LNCAP (cell line): ENCODE measurements around the gene SIRT1.

Source experiments
- CTCF ChIP-seq: fragments of 450-650 bp; IDR thresholded peaks from 2 replicates; pipeline ENCODE4 v1.5.1; 2017; ENCODE audit warnings: mild to moderate bottlenecking

The SIRT1 gene

GRCh38 chr10:67864607-67865371, 19.7 kb upstream of the SIRT1 start:
- no peak for TF ChIP-seq CTCF

GRCh38 chr10:67868132-67868531, 16.3 kb upstream of the SIRT1 start:
- TF ChIP-seq CTCF = no peak

- no peak for TF ChIP-seq CTCF
Observed at GRCh38 chr10:67869996-67870395, 14.5 kb upstream of the SIRT1 start.

GRCh38 chr10:67875340-67876238, 8.9 kb upstream of the SIRT1 start:
- no peak for TF ChIP-seq CTCF

- no peak for TF ChIP-seq CTCF
Observed at GRCh38 chr10:67878133-67878532, 6.3 kb upstream of the SIRT1 start.

GRCh38 chr10:67883710-67884312, 645 bp upstream of the SIRT1 start:
- TF ChIP-seq CTCF = no peak

GRCh38 chr10:67884842-67885670, 600 bp downstream of the SIRT1 start:
- 0 out of 2 replicates have a peak, but pooled peaks have one; percentile 18 for TF ChIP-seq CTCF
